Gastrocnemius medialis (tissue), 4 donors: Measurements from ENCODE around the gene PRRC2A. TPM values are rescaled to one million over a fixed set of nuclear protein-coding genes. Genes with fewer than 3 reads are reported as not detected.
A peak's percentile ranks its signal among the peaks of the same experiment; 100 is the strongest.

Experiments
- ATAC-seq, 2 donors: fragments of 150-250 bp; one replicate each; pipeline ENCODE4 v1.9.1; 2016
- DNase-seq, 2 donors: peaks; one replicate each; pipeline ENCODE4 v3.0.0-alpha.2; 2019
- H3K27ac ChIP-seq, 4 donors: fragments of 200-600 bp; sonication (generic); 1 replicate in 1 of 4; 2 replicates in 3 of 4; pipeline ENCODE4 v1.5.1; 2016 to 2018; ENCODE audit warnings: mild to moderate bottlenecking in 2 of 4, moderate library complexity in 1 of 4
- H3K27me3 ChIP-seq, 3 donors: fragments of 200-600 bp; sonication (generic) in 2 of 3; 1 replicate in 1 of 3; 2 replicates in 2 of 3; pipeline versions ENCODE4 v1.5.1 to v1.6.0; 2016 to 2019; ENCODE audit warnings: mild to moderate bottlenecking in 1 of 3, moderate library complexity in 1 of 3
- H3K36me3 ChIP-seq, 2 donors: fragments of 200-600 bp; sonication (generic) in 1 of 2; one replicate each; pipeline ENCODE4 v1.5.1; 2017 to 2018
- H3K4me1 ChIP-seq, 2 donors: fragments of 200-600 bp; sonication (generic) in 1 of 2; one replicate each; pipeline ENCODE4 v1.5.1; 2016 to 2017; ENCODE audit warnings: mild to moderate bottlenecking in 2 of 2
- H3K4me3 ChIP-seq, 4 donors: fragments of 200-600 bp; sonication (generic) in 3 of 4; 1 replicate in 1 of 4; 2 replicates in 3 of 4; pipeline ENCODE4 v1.5.1; 2016 to 2019; ENCODE audit warnings: mild to moderate bottlenecking in 2 of 4
- H3K9me3 ChIP-seq, 3 donors: fragments of 200-600 bp; sonication (generic) in 2 of 3; 1 replicate in 1 of 3; 2 replicates in 2 of 3; pipeline ENCODE4 v1.5.1; 2016 to 2019
- CTCF ChIP-seq, 5 experiments: fragments of 450-650 bp in 3 of 5; fragments of 200-600 bp in 2 of 5; sonication (generic) in 2 of 5; IDR thresholded peaks in 4 of 5; conservative IDR thresholded peaks in 1 of 5; 1 replicate in 4 of 5; 2 replicates in 1 of 5; pipeline ENCODE4 v1.5.1; 2016 to 2019; ENCODE audit warnings: antibody characterized with exemption in 5 of 5, mild to moderate bottlenecking in 3 of 5, moderate library complexity in 3 of 5
- POLR2A ChIP-seq, 2 donors: fragments of 450-650 bp; IDR thresholded peaks; one replicate each; pipeline ENCODE4 v1.6.1; 2017; ENCODE audit warnings: antibody characterized with exemption in 2 of 2, mild to moderate bottlenecking in 2 of 2, moderate library complexity in 2 of 2
- in situ Hi-C, 4 donors: fragments of 200-750 bp; cut with MboI; loops; one replicate each; pipeline versions ENCODE4 v1.15.0 to v1.8.0; 2017; ENCODE audit warnings: low sequenced_read_pairs in 4 of 4
- intact Hi-C: fragments of 100-400 bp; cut with DNase I; formaldehyde crosslinking; loops from one replicate; pipeline ENCODE4 v1.15.1; 2023; ENCODE audit warnings: low total_unique reads
- total RNA-seq, 4 donors: library from RNA; depleted of rRNA; stranded (reverse); fragments of >200 nt; gene quantifications; one replicate each; pipeline versions ENCODE4 v1.1.0 to v1.2.3, GENCODE V29; 2016

PRRC2A gene
- total RNA-seq, 4 donors from 2014 or later = 38.9 to 67.7 (median 52.0) TPM

- in situ Hi-C loops = no loop called here
- peak overlapping the region in 1 of 4 donors; percentile 61 for H3K27ac ChIP-seq
Observed at GRCh38 chr6:31574106-31575061, 46.1 kb upstream of the PRRC2A start.

DNA sequence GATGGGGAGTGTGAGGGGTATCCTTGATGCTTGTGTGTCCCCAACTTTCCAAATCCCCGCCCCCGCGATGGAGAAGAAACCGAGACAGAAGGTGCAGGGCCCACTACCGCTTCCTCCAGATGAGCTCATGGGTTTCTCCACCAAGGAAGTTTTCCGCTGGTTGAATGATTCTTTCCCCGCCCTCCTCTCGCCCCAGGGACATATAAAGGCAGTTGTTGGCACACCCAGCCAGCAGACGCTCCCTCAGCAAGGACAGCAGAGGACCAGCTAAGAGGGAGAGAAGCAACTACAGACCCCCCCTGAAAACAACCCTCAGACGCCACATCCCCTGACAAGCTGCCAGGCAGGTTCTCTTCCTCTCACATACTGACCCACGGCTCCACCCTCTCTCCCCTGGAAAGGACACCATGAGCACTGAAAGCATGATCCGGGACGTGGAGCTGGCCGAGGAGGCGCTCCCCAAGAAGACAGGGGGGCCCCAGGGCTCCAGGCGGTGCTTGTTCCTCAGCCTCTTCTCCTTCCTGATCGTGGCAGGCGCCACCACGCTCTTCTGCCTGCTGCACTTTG, 45.1 kb upstream of the PRRC2A start, which contains the start of gene TNF:
TSS of gene TNF (plus strand) at position 231 of the 567 bp plus-strand sequence. CDS start at position 408, 177 bp downstream.
- H3K36me3 ChIP-seq = no peaks in the 10 kb centered on the region
- TF ChIP-seq POLR2A (IDR thresholded peaks at IDR 0.05) (peak in 1 of 2 donors; percentile 51), CTCF (IDR thresholded peaks at IDR 0.05 in 4 of 5, conservative IDR thresholded peaks at IDR 0.05 in 1 of 5) (no peak)
- H3K4me1 ChIP-seq = peaks cover 0 to 1% of the 10 kb centered on the region in 2 donors
- in situ Hi-C loops (no loop called here), intact Hi-C loops (no loop called here)
- ATAC-seq = peak; percentile 25 to 63
- DNase-seq = peak in 1 of 2 donors; percentile 51
- no peaks in the 10 kb centered on the region for H3K27me3 ChIP-seq
- H3K27ac ChIP-seq = peak within 1 kb of the TSS in 2 of 4 donors; percentile 58 to 61
- H3K9me3 ChIP-seq = no peaks in the 10 kb centered on the region
- peak within 1 kb of the TSS in 2 of 4 donors; percentile 22 to 44 for H3K4me3 ChIP-seq

More at GRCh38 chr6:31574106-31575061, 46.1 kb upstream of the PRRC2A start:
- no peaks in the 10 kb centered on the region for H3K27me3 ChIP-seq
- TF ChIP-seq POLR2A (IDR thresholded peaks at IDR 0.05) (no peak), CTCF (IDR thresholded peaks at IDR 0.05 in 4 of 5, conservative IDR thresholded peaks at IDR 0.05 in 1 of 5) (no peak)
- no peaks in the 10 kb centered on the region for H3K36me3 ChIP-seq
- ATAC-seq (no peak), DNase-seq (no peak)
- H3K4me3 ChIP-seq = no peak overlapping the region
- H3K4me1 ChIP-seq = no peaks in the 10 kb centered on the region
- intact Hi-C loops = no loop called here
- H3K9me3 ChIP-seq = no peaks in the 10 kb centered on the region

- TF ChIP-seq CTCF (IDR thresholded peaks at IDR 0.05 in 4 of 5, conservative IDR thresholded peaks at IDR 0.05 in 1 of 5) = no peak
- TF ChIP-seq POLR2A (IDR thresholded peaks at IDR 0.05) = no peak
- H3K9me3 ChIP-seq = no peaks in the 10 kb centered on the region
- DNase-seq (no peak), ATAC-seq (no peak)
- H3K4me3 ChIP-seq = peak overlapping the region in 2 of 4 donors; percentile 22 to 44
- no peaks in the 10 kb centered on the region for H3K27me3 ChIP-seq
- in situ Hi-C loops = no loop called here
- intact Hi-C loops = no loop called here
- peaks cover 0 to 5% of the 10 kb centered on the region in 2 donors for H3K4me1 ChIP-seq
- H3K36me3 ChIP-seq = no peaks in the 10 kb centered on the region
- H3K27ac ChIP-seq = peak overlapping the region in 2 of 4 donors; percentile 58 to 61
Observed at GRCh38 chr6:31575952-31576685, 44.4 kb upstream of the PRRC2A start.

DNA sequence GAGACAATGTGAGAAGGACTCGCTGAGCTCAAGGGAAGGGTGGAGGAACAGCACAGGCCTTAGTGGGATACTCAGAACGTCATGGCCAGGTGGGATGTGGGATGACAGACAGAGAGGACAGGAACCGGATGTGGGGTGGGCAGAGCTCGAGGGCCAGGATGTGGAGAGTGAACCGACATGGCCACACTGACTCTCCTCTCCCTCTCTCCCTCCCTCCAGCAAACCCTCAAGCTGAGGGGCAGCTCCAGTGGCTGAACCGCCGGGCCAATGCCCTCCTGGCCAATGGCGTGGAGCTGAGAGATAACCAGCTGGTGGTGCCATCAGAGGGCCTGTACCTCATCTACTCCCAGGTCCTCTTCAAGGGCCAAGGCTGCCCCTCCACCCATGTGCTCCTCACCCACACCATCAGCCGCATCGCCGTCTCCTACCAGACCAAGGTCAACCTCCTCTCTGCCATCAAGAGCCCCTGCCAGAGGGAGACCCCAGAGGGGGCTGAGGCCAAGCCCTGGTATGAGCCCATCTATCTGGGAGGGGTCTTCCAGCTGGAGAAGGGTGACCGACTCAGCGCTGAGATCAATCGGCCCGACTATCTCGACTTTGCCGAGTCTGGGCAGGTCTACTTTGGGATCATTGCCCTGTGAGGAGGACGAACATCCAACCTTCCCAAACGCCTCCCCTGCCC, 43.5 kb upstream of the PRRC2A start:
- H3K4me3 ChIP-seq = no peak overlapping the region
- H3K36me3 ChIP-seq = no peaks in the 10 kb centered on the region
- intact Hi-C loops = no loop called here
- DNase-seq (no peak), ATAC-seq (no peak)
- H3K27ac ChIP-seq = no peak overlapping the region
- peaks cover 0 to 5% of the 10 kb centered on the region in 2 donors for H3K4me1 ChIP-seq
- in situ Hi-C loops = no loop called here
- no peak for TF ChIP-seq POLR2A (IDR thresholded peaks at IDR 0.05)
- no peak for TF ChIP-seq CTCF (IDR thresholded peaks at IDR 0.05 in 4 of 5, conservative IDR thresholded peaks at IDR 0.05 in 1 of 5)
- no peaks in the 10 kb centered on the region for H3K27me3 ChIP-seq
- H3K9me3 ChIP-seq = no peaks in the 10 kb centered on the region
